Nephron progenitor cell (in vitro differentiated cells): ENCODE data around the gene RNF145.

Experiments used
- DNase-seq: peaks from one replicate; pipeline ENCODE4 v3.0.0; 2021
- H3K27ac Mint-ChIP-seq: 2 replicates; pipeline ENCODE4 v1.8.0; 2021; ENCODE audit warnings: mild to moderate bottlenecking, moderate library complexity, mixed read lengths
- H3K27me3 Mint-ChIP-seq: 2 replicates; pipeline ENCODE4 v1.8.0; 2021; ENCODE audit warnings: mild to moderate bottlenecking, low read depth, mixed read lengths; ENCODE audit not compliant: poor library complexity
- H3K36me3 Mint-ChIP-seq: 2 replicates; pipeline ENCODE4 v1.8.0; 2021; ENCODE audit warnings: low read depth, mixed read lengths
- H3K4me1 Mint-ChIP-seq: 2 replicates; pipeline ENCODE4 v1.8.0; 2021; ENCODE audit warnings: mixed read lengths
- H3K4me3 Mint-ChIP-seq: 2 replicates; pipeline ENCODE4 v1.8.0; 2021; ENCODE audit warnings: mild to moderate bottlenecking, moderate library complexity, mixed read lengths
- H3K9me3 Mint-ChIP-seq: 2 replicates; pipeline ENCODE4 v1.8.0; 2021; ENCODE audit warnings: mild to moderate bottlenecking, moderate library complexity, mixed read lengths
- TF ChIP-seq, protein P1 (sequence below): fragments of 200-600 bp; sonication (generic); IDR thresholded peaks from 2 replicates; pipeline ENCODE4 v1.5.0; 2021; ENCODE audit warnings: antibody characterized with exemption

The RNF145 gene

DNA sequence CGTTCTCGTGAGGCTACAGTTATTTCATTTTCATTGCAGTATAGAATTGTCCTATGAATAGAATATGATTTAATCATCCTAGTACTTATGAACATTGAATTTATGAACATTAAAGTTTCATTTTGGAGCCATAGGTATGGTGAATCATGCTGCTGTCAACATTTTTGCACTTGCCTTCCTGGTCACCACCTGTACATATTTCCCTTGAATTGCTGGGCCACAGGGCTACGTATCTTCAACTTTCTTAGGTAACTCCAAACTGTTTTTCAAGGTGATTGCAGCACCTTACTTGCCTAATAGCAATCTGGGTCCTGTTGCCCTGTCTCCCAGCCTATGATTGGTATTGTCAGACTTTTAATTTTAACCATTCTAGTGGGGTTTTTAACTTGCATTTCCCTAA is 6.5 kb upstream of the RNF145 start:
- Mint-ChIP-seq H3K27me3 (peaks cover 11% of the 10 kb centered on the region), H3K36me3 (no peaks in the 10 kb centered on the region), H3K4me1 (peaks cover 7% of the 10 kb centered on the region), H3K27ac (no peak overlapping the region), H3K9me3 (no peaks in the 10 kb centered on the region), H3K4me3 (no peak overlapping the region)
- TF ChIP-seq, protein P1, sequence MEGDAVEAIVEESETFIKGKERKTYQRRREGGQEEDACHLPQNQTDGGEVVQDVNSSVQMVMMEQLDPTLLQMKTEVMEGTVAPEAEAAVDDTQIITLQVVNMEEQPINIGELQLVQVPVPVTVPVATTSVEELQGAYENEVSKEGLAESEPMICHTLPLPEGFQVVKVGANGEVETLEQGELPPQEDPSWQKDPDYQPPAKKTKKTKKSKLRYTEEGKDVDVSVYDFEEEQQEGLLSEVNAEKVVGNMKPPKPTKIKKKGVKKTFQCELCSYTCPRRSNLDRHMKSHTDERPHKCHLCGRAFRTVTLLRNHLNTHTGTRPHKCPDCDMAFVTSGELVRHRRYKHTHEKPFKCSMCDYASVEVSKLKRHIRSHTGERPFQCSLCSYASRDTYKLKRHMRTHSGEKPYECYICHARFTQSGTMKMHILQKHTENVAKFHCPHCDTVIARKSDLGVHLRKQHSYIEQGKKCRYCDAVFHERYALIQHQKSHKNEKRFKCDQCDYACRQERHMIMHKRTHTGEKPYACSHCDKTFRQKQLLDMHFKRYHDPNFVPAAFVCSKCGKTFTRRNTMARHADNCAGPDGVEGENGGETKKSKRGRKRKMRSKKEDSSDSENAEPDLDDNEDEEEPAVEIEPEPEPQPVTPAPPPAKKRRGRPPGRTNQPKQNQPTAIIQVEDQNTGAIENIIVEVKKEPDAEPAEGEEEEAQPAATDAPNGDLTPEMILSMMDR, result no peak
- no peak for DNase-seq

- no peak for DNase-seq
- TF ChIP-seq, protein P1, result no peak
- peaks cover 19% of the 10 kb centered on the region for H3K4me1 Mint-ChIP-seq
- H3K27ac Mint-ChIP-seq, result no peak overlapping the region
- H3K36me3 Mint-ChIP-seq, result no peaks in the 10 kb centered on the region
- no peaks in the 10 kb centered on the region for H3K9me3 Mint-ChIP-seq
- peaks cover 11% of the 10 kb centered on the region for H3K27me3 Mint-ChIP-seq
- H3K4me3 Mint-ChIP-seq, result no peak overlapping the region
These were observed 5.3 kb upstream of the RNF145 start for GRCh38 chr5:159214486-159215271.

DNA sequence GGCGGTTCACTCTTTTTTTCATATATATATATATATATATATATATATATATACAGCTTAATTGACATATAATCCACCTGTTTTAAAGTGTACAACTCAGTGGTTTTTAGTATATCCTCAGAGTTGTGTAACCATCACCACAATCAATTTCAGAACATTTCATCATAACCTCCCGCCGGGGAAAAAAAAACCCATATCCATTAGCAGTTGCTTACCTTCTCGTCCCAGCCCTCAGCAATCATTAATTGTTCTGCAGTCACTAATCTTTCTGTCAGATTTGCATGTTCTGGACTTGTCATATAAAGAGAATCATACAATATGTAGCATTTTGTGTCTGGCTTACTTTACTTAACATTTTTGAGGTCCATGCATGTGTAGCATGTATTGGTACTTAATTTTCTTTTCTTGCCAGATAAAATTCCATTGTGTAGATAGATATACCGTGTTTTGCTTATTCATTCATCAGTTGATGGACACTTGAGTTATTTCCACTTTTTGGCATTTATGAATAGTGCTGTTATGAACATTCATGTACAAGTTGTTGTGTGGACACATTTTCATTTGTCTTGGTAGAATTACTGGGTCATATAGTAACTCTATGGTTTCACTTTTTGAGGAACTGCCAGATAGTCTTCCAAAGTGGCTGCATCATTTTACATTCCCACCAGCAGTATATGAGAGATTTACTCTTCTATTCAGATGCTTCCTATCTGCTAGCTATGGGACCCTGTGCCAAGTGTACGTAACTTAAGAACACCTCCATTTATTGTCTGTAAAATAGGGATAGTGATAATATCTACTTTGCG is 3.5 kb upstream of the RNF145 start:
- peaks cover 24% of the 10 kb centered on the region for H3K4me1 Mint-ChIP-seq
- no peak overlapping the region for H3K27ac Mint-ChIP-seq

DNA sequence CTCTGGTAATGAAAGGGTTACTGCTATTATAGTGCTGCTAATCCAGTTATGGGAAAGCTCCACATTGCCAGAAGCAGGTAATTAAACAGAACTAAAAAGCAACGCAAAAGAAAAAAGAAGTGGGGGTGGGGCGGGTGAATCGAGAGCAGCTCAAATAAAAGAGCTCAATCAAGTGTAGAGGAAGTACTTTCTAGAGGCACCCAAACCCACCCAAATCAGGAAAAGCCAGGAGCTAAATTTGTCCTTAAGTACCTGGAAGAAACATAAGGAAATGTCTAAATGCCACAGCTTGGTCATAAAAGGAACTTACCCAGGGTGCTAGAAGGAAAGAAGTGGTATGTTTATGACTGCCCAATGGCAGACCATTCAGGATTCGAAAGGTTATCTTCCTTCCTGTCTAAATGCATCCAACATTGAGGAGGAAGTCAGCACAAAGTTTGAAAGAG is 2.4 kb upstream of the RNF145 start:
- H3K36me3 Mint-ChIP-seq, result no peaks in the 10 kb centered on the region
- DNase-seq, result no peak
- peaks cover 35% of the 10 kb centered on the region for H3K4me1 Mint-ChIP-seq
- no peak overlapping the region for H3K4me3 Mint-ChIP-seq
- TF ChIP-seq, protein P1, result no peak
- no peaks in the 10 kb centered on the region for H3K9me3 Mint-ChIP-seq
- H3K27ac Mint-ChIP-seq, result no peak overlapping the region
- peaks cover 8% of the 10 kb centered on the region for H3K27me3 Mint-ChIP-seq

More for the DNA sequence above, 3.5 kb upstream of the RNF145 start:
- H3K27me3 Mint-ChIP-seq, result peaks cover 11% of the 10 kb centered on the region
- H3K36me3 Mint-ChIP-seq, result no peaks in the 10 kb centered on the region
- no peaks in the 10 kb centered on the region for H3K9me3 Mint-ChIP-seq
- DNase-seq, result no peak
- TF ChIP-seq, protein P1, result no peak
- no peak overlapping the region for H3K4me3 Mint-ChIP-seq

- TF ChIP-seq, protein P1, result no peak
- Mint-ChIP-seq H3K4me1 (peaks cover 44% of the 10 kb centered on the region), H3K27me3 (peaks cover 5% of the 10 kb centered on the region), H3K9me3 (no peaks in the 10 kb centered on the region), H3K36me3 (no peaks in the 10 kb centered on the region), H3K27ac (no peak overlapping the region), H3K4me3 (peak overlapping the region; percentile 91)
- no peak for DNase-seq
These were observed 1.5 kb upstream of the RNF145 start for GRCh38 chr5:159210846-159211245.
